Mesenchymal stem cell (in vitro differentiated cells and primary cell): ENCODE measurements around the gene HOXA5.

Source experiments
- DNase-seq: peaks from one replicate; pipeline ENCODE4 v3.0.0-alpha.2; 2013
- H2AFZ ChIP-seq: one replicate; pipeline ENCODE4 v1.6.1; 2013; ENCODE audit warnings: low read depth, mild to moderate bottlenecking, control low read depth, inconsistent platforms, low read length, moderate library complexity
- H2AK5ac ChIP-seq: 2 replicates; pipeline ENCODE4 v1.6.1; 2013; ENCODE audit warnings: low read length, moderate library complexity, mild to moderate bottlenecking, inconsistent platforms; ENCODE audit not compliant: severe bottlenecking
- H2BK120ac ChIP-seq: one replicate; pipeline ENCODE4 v1.6.1; 2013; ENCODE audit warnings: low read depth, mild to moderate bottlenecking, inconsistent platforms, low read length, moderate library complexity
- H2BK12ac ChIP-seq, 2 experiments: one replicate each; pipeline ENCODE4 v1.6.1; 2013; ENCODE audit warnings: inconsistent platforms in 2 of 2, low read length in 2 of 2, mild to moderate bottlenecking in 2 of 2, moderate library complexity in 2 of 2, control low read depth in 1 of 2
- H2BK15ac ChIP-seq: one replicate; pipeline ENCODE4 v1.6.1; 2013; ENCODE audit warnings: mild to moderate bottlenecking, low read depth, inconsistent platforms; ENCODE audit not compliant: poor library complexity, severe bottlenecking
- H2BK5ac ChIP-seq: 2 replicates; pipeline ENCODE4 v1.6.1; 2013; ENCODE audit warnings: low read depth, mild to moderate bottlenecking, low read length, control low read depth, inconsistent platforms; ENCODE audit not compliant: poor library complexity, severe bottlenecking
- H3K14ac ChIP-seq, 2 experiments: one replicate each; pipeline ENCODE4 v1.6.1; 2013; ENCODE audit warnings: inconsistent platforms in 2 of 2, low read length in 2 of 2, control low read depth in 1 of 2, mild to moderate bottlenecking in 1 of 2, moderate library complexity in 1 of 2
- H3K18ac ChIP-seq, 2 experiments: one replicate each; pipeline ENCODE4 v1.6.1; 2013; ENCODE audit warnings: inconsistent platforms in 2 of 2, low read length in 2 of 2, control low read depth in 1 of 2, low read depth in 1 of 2, mild to moderate bottlenecking in 1 of 2
- H3K23ac ChIP-seq, 2 experiments: one replicate each; pipeline ENCODE4 v1.6.1; 2013; ENCODE audit warnings: inconsistent platforms in 2 of 2, low read length in 2 of 2, mild to moderate bottlenecking in 2 of 2, moderate library complexity in 2 of 2, control low read depth in 1 of 2
- H3K27ac ChIP-seq: 2 replicates; pipeline ENCODE4 v1.5.1; 2013; ENCODE audit warnings: mild to moderate bottlenecking, moderate library complexity, low read length, control low read depth, inconsistent platforms; ENCODE audit not compliant: poor library complexity, severe bottlenecking
- H3K27me3 ChIP-seq, 2 experiments: 2 replicates each; pipeline versions ENCODE4 v1.6.1 to v1.7.0; 2013; ENCODE audit warnings: low read length in 2 of 2, mild to moderate bottlenecking in 2 of 2, moderate library complexity in 2 of 2, control low read depth in 1 of 2, inconsistent platforms in 1 of 2; ENCODE audit not compliant: control insufficient read depth in 1 of 2, insufficient read depth in 1 of 2
- H3K36me3 ChIP-seq, 2 experiments: 2 replicates each; pipeline versions ENCODE4 v1.6.1 to v1.7.0; 2013; ENCODE audit warnings: low read length in 2 of 2, control low read depth in 1 of 2, inconsistent platforms in 1 of 2, low read depth in 1 of 2, mild to moderate bottlenecking in 1 of 2; ENCODE audit not compliant: insufficient read depth in 2 of 2, control insufficient read depth in 1 of 2
- H3K4ac ChIP-seq, 2 experiments: one replicate each; pipeline ENCODE4 v1.6.1; 2013; ENCODE audit warnings: inconsistent platforms in 2 of 2, low read length in 2 of 2, mild to moderate bottlenecking in 2 of 2, moderate library complexity in 2 of 2, control low read depth in 1 of 2, low read depth in 1 of 2
- H3K4me1 ChIP-seq: 2 replicates; pipeline ENCODE4 v1.6.1; 2013; ENCODE audit warnings: low read depth, low read length, control low read depth; ENCODE audit not compliant: control insufficient read depth, insufficient read depth
- H3K4me2 ChIP-seq: 2 replicates; pipeline ENCODE4 v1.6.1; 2013; ENCODE audit warnings: low read length, mild to moderate bottlenecking, inconsistent platforms; ENCODE audit not compliant: poor library complexity, severe bottlenecking
- H3K4me3 ChIP-seq, 2 experiments: 2 replicates each; pipeline versions ENCODE4 v1.5.1 to v1.7.0; 2013; ENCODE audit warnings: low read length in 2 of 2, mild to moderate bottlenecking in 2 of 2, control low read depth in 1 of 2, low read depth in 1 of 2; ENCODE audit not compliant: insufficient read depth in 1 of 2
- H3K79me1 ChIP-seq: replicated peaks from 2 replicates; pipeline ENCODE4 v1.6.1; 2013; ENCODE audit warnings: mild to moderate bottlenecking, control low read depth, low read length, inconsistent platforms; ENCODE audit not compliant: poor library complexity, severe bottlenecking
- H3K9ac ChIP-seq: 2 replicates; pipeline ENCODE4 v1.7.0; 2013; ENCODE audit warnings: mild to moderate bottlenecking, low read length, moderate library complexity
- H3K9me3 ChIP-seq: 2 replicates; pipeline ENCODE4 v1.7.0; 2013; ENCODE audit warnings: mild to moderate bottlenecking, low read length; ENCODE audit not compliant: control insufficient read depth
- H4K8ac ChIP-seq: one replicate; pipeline ENCODE4 v1.6.1; 2013; ENCODE audit warnings: inconsistent platforms, mild to moderate bottlenecking, low read length, moderate library complexity
- H4K91ac ChIP-seq: one replicate; pipeline ENCODE4 v1.6.1; 2013; ENCODE audit warnings: mild to moderate bottlenecking, low read length, inconsistent platforms
- WGBS: methylation state at CpG from one replicate; pipeline ENCODE4 v1.1.7; 2013; ENCODE audit warnings: mixed read lengths; 5-methylcytosine and 5-hydroxymethylcytosine counted together

HOXA5 gene

DNA sequence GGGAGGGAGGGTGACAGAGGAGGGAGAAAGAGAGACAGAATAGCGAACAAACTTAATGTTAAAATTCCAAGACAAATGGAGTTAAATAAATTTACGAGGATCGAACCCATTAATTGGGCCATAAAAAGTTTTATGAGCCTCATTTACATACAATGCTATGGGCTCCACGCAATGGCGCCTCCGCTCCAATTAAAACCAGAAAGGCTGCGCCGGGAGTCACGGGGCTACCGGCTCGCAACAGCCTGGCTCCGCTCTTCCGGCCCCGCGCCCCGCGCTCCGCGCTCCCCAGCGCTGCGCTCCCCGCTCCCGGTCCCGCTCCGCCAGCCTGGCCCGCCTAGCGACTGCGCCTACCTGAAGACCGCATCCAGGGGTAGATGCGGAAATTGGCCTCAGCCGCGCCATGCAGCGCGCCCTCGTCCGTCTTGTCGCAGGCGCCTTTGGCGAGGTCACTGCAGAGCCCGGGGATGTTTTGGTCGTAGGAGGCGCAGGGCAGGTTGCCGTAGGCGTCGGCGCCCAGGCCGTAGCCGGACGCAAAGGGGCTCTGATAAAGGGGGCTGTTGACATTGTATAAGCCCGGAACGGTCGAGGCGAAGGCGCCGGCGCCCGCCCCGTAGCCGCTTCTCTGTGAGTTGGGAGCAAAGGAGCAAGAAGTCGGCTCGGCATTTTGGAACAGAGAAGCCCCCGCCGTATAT, 12.5 kb upstream of the HOXA5 start:
- peak overlapping the region; percentile 34 to 41 for H3K18ac ChIP-seq
- no peak overlapping the region for H3K27ac ChIP-seq
- H4K8ac ChIP-seq, result peak overlapping the region; percentile 47
- peak overlapping the region; percentile 90 for H3K9ac ChIP-seq
- H2AFZ ChIP-seq, result peak overlapping the region; percentile 36
- no peak overlapping the region for H2BK12ac ChIP-seq
- peak overlapping the region; percentile 32 to 82 for H3K4me3 ChIP-seq
- H2BK5ac ChIP-seq, result no peak overlapping the region
- H3K9me3 ChIP-seq, result no peaks in the 10 kb centered on the region
- H3K14ac ChIP-seq, result no peak overlapping the region
- peaks cover 16% of the 10 kb centered on the region for H3K4me1 ChIP-seq
- no peak overlapping the region for H4K91ac ChIP-seq
- no peak for DNase-seq
- no peak overlapping the region for H2AK5ac ChIP-seq
- 31% methylated on average over 63 of the region's 63 CpGs for WGBS
- no peak overlapping the region for H2BK120ac ChIP-seq
- no peak overlapping the region for H3K4me2 ChIP-seq
- no peak overlapping the region for H2BK15ac ChIP-seq
- H3K36me3 ChIP-seq, result peaks cover 0 to 26% of the 10 kb centered on the region in 2 experiments
- no peak overlapping the region for H3K4ac ChIP-seq
- H3K23ac ChIP-seq, result peak overlapping the region in 1 of 2 experiments; percentile 41
- H3K27me3 ChIP-seq, result peaks cover 0 to 78% of the 10 kb centered on the region in 2 experiments
- H3K79me1 ChIP-seq, result peaks cover 8% of the 10 kb centered on the region

DNA sequence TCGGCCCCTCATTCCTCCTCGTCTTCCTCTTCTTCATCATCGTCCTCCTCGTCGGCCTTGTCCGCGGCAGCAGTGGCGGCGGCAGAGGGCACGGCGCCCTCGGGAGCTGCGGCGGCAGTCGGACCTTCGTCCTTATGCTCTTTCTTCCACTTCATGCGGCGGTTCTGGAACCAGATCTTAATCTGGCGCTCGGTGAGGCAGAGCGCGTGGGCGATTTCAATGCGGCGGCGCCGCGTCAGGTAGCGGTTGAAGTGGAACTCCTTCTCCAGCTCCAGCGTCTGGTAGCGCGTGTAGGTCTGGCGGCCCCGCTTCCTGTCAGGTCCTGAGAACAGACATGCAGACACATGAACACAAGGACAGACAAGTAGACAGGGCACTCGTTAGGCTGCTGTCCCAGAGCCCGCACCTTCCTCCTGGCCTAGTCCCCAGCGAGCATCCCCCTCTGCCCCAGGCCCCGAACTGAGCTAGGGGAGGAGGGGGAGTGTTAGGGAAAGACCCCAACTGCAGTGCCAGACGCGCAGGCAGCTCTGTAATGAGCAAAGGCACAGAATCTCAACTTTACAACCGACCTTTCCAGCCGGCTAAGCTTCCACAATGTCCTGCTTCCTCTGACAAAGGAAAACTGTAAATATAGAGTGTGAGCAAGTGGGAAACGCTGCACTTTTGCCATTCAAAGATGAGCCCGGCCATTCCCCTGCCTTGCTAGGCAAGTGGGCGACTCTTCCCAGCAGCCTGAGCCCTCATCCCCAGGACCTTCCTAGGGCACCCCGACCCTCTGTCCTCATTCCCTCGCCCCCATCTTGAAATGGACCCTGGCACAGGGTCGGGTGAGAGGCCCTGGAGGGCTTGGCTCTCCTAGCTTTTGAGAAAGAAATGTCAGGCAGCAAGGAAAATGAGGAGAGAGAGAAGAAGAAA, 11.7 kb upstream of the HOXA5 start:
- peaks cover 0 to 78% of the 10 kb centered on the region in 2 experiments for H3K27me3 ChIP-seq
- no peak overlapping the region for H2AK5ac ChIP-seq
- H2BK15ac ChIP-seq, result no peak overlapping the region
- peaks cover 7% of the 10 kb centered on the region for H3K79me1 ChIP-seq
- WGBS, result 40% methylated on average over 43 of the region's 48 CpGs
- no peak overlapping the region for H3K4ac ChIP-seq
- DNase-seq, result no peak
- peak overlapping the region; percentile 90 for H3K9ac ChIP-seq
- no peaks in the 10 kb centered on the region for H3K9me3 ChIP-seq
- H3K4me1 ChIP-seq, result peaks cover 13% of the 10 kb centered on the region
- H3K14ac ChIP-seq, result no peak overlapping the region
- peak overlapping the region in 1 of 2 experiments; percentile 45 for H2BK12ac ChIP-seq
- peak overlapping the region in 1 of 2 experiments; percentile 81 for H3K23ac ChIP-seq
- peaks cover 0 to 31% of the 10 kb centered on the region in 2 experiments for H3K36me3 ChIP-seq
- H3K4me3 ChIP-seq, result peak overlapping the region in 1 of 2 experiments; percentile 82
- H4K8ac ChIP-seq, result peak overlapping the region; percentile 92
- peak overlapping the region; percentile 15 for H2AFZ ChIP-seq
- H4K91ac ChIP-seq, result no peak overlapping the region
- peak overlapping the region; percentile 13 to 24 for H3K18ac ChIP-seq
- no peak overlapping the region for H2BK120ac ChIP-seq
- H3K27ac ChIP-seq, result no peak overlapping the region
- no peak overlapping the region for H3K4me2 ChIP-seq
- no peak overlapping the region for H2BK5ac ChIP-seq

DNA sequence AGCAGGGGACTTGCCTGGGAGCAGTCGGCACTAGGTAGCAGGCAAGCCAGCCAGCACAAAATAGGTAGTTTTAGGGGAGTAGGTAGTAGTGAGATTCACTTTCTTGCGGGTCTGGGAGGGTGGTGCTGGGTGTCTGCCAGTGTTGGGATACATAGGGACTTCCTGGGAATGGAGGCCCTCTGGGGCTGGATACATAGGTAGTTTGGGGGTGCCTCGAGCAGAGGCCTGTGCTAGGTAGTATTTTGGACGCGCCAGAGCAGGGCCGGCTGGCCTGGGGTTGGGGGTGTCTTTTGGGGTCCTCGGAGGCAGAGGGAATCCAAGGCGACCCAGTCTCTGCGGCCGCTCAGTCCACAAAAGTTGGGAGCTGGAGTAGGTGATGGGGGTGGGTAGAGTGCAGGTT, 10.9 kb upstream of the HOXA5 start:
- Histone ChIP-seq H2BK120ac (no peak overlapping the region), H2BK5ac (no peak overlapping the region)

DNA sequence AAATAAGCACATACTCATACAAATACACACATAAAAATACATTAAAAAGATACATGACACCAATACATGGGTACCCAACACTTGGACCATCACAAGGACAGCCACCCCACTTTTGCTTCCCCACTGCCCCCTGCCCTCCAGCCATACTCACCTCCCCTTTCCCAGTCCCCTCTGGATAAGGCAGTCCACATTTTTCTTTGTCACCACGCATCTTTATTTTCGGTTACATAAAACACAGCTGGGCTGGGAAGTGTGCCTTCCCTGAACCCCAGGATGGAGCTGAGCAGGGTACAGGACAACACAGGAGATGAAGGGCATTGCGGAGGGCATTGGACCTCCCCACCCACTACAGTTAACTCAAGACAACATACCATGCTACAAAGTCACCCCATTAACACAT, 10.0 kb upstream of the HOXA5 start:
- H3K4me1 ChIP-seq, result peaks cover 12% of the 10 kb centered on the region
- H4K91ac ChIP-seq, result no peak overlapping the region
- peak overlapping the region in 1 of 2 experiments; percentile 82 for H3K4me3 ChIP-seq
- H4K8ac ChIP-seq, result no peak overlapping the region
- H2BK5ac ChIP-seq, result no peak overlapping the region
- H2AFZ ChIP-seq, result no peak overlapping the region
- no peaks in the 10 kb centered on the region for H3K9me3 ChIP-seq
- H3K9ac ChIP-seq, result peak overlapping the region; percentile 90
- H2BK12ac ChIP-seq, result no peak overlapping the region
- no peak overlapping the region for H3K14ac ChIP-seq
- peaks cover 0 to 30% of the 10 kb centered on the region in 2 experiments for H3K36me3 ChIP-seq
- H3K18ac ChIP-seq, result no peak overlapping the region
- no peak overlapping the region for H2AK5ac ChIP-seq
- H3K4ac ChIP-seq, result no peak overlapping the region
- peaks cover 11% of the 10 kb centered on the region for H3K79me1 ChIP-seq
- no peak overlapping the region for H3K27ac ChIP-seq
- 98% methylated on average over 3 of the region's 3 CpGs for WGBS
- no peak for DNase-seq
- H3K4me2 ChIP-seq, result no peak overlapping the region
- peaks cover 0 to 75% of the 10 kb centered on the region in 2 experiments for H3K27me3 ChIP-seq
- no peak overlapping the region for H2BK15ac ChIP-seq
- no peak overlapping the region for H3K23ac ChIP-seq
- H2BK120ac ChIP-seq, result no peak overlapping the region

More for the DNA sequence above, 10.9 kb upstream of the HOXA5 start:
- peaks cover 0 to 78% of the 10 kb centered on the region in 2 experiments for H3K27me3 ChIP-seq
- peak overlapping the region; percentile 90 for H3K9ac ChIP-seq
- peaks cover 11% of the 10 kb centered on the region for H3K4me1 ChIP-seq
- peak overlapping the region in 1 of 2 experiments; percentile 82 for H3K4me3 ChIP-seq
- peaks cover 9% of the 10 kb centered on the region for H3K79me1 ChIP-seq
- no peak overlapping the region for H3K18ac ChIP-seq
- H3K4me2 ChIP-seq, result no peak overlapping the region
- no peaks in the 10 kb centered on the region for H3K9me3 ChIP-seq
- H2BK15ac ChIP-seq, result no peak overlapping the region
- no peak overlapping the region for H3K4ac ChIP-seq
- no peak overlapping the region for H2AFZ ChIP-seq
- no peak overlapping the region for H3K14ac ChIP-seq
- no peak overlapping the region for H4K8ac ChIP-seq
- no peak overlapping the region for H3K23ac ChIP-seq
- no peak overlapping the region for H3K27ac ChIP-seq
- H2AK5ac ChIP-seq, result no peak overlapping the region
- DNase-seq, result no peak
- no peak overlapping the region for H4K91ac ChIP-seq
- peaks cover 0 to 31% of the 10 kb centered on the region in 2 experiments for H3K36me3 ChIP-seq
- no peak overlapping the region for H2BK12ac ChIP-seq
- 78% methylated on average over 8 of the region's 10 CpGs for WGBS
